ENCODE data around the gene TGFBR3.

TGFBR3 gene

GRCh38 chr1:91707890-91708218, 178.1 kb downstream of the TGFBR3 start:
- DNase-seq = no peak
- H3K4me1 Mint-ChIP-seq = peaks cover 26% of the 10 kb centered on the region
- no peak overlapping the region for H3K4me3 Mint-ChIP-seq
- H3K36me3 Mint-ChIP-seq (ENCODE audit: low read depth) = peaks cover 11% of the 10 kb centered on the region
- no peaks in the 10 kb centered on the region for H3K9me3 Mint-ChIP-seq
- TF ChIP-seq CTCF (IDR thresholded peaks at IDR 0.05) = no peak
- H3K27me3 Mint-ChIP-seq (ENCODE audit: low read depth, poor library complexity) = no peaks in the 10 kb centered on the region
- H3K27ac Mint-ChIP-seq = no peak overlapping the region

GRCh38 chr1:91707114-91707889, 178.6 kb downstream of the TGFBR3 start:
- no peak overlapping the region for H3K27ac Mint-ChIP-seq
- DNase-seq = no peak

GRCh38 chr1:91706140-91706957, 179.6 kb downstream of the TGFBR3 start:
- no peak overlapping the region for H3K4me3 Mint-ChIP-seq
- peaks cover 12% of the 10 kb centered on the region for H3K4me1 Mint-ChIP-seq

More at GRCh38 chr1:91707114-91707889, 178.6 kb downstream of the TGFBR3 start:
- Mint-ChIP-seq H3K4me3 (no peak overlapping the region), H3K4me1 (peaks cover 20% of the 10 kb centered on the region), H3K36me3 (ENCODE audit: low read depth) (peaks cover 11% of the 10 kb centered on the region), H3K9me3 (no peaks in the 10 kb centered on the region), H3K27me3 (ENCODE audit: low read depth, poor library complexity) (no peaks in the 10 kb centered on the region)
- no peak for TF ChIP-seq CTCF (IDR thresholded peaks at IDR 0.05)

GRCh38 chr1:91704746-91705145, 181.2 kb downstream of the TGFBR3 start:
- no peak overlapping the region for H3K4me3 Mint-ChIP-seq
- no peak for TF ChIP-seq CTCF (IDR thresholded peaks at IDR 0.05)
- no peaks in the 10 kb centered on the region for H3K9me3 Mint-ChIP-seq

More at GRCh38 chr1:91706140-91706957, 179.6 kb downstream of the TGFBR3 start:
- no peak for DNase-seq
- TF ChIP-seq CTCF (IDR thresholded peaks at IDR 0.05) = no peak
- H3K9me3 Mint-ChIP-seq = no peaks in the 10 kb centered on the region
- peaks cover 4% of the 10 kb centered on the region for H3K36me3 Mint-ChIP-seq (ENCODE audit: low read depth)
- H3K27me3 Mint-ChIP-seq (ENCODE audit: low read depth, poor library complexity) = no peaks in the 10 kb centered on the region
- no peak overlapping the region for H3K27ac Mint-ChIP-seq

GRCh38 chr1:91703095-91703494, 182.9 kb downstream of the TGFBR3 start:
- H3K36me3 Mint-ChIP-seq (ENCODE audit: low read depth) = peaks cover 4% of the 10 kb centered on the region
- H3K4me1 Mint-ChIP-seq = peaks cover 6% of the 10 kb centered on the region
- no peak overlapping the region for H3K27ac Mint-ChIP-seq
- H3K4me3 Mint-ChIP-seq = no peak overlapping the region
- no peaks in the 10 kb centered on the region for H3K9me3 Mint-ChIP-seq
- no peak for TF ChIP-seq CTCF (IDR thresholded peaks at IDR 0.05)
- DNase-seq = no peak
- no peaks in the 10 kb centered on the region for H3K27me3 Mint-ChIP-seq (ENCODE audit: low read depth, poor library complexity)

More at GRCh38 chr1:91704746-91705145, 181.2 kb downstream of the TGFBR3 start:
- peaks cover 4% of the 10 kb centered on the region for H3K36me3 Mint-ChIP-seq (ENCODE audit: low read depth)
- peaks cover 6% of the 10 kb centered on the region for H3K4me1 Mint-ChIP-seq
- no peaks in the 10 kb centered on the region for H3K27me3 Mint-ChIP-seq (ENCODE audit: low read depth, poor library complexity)
- no peak overlapping the region for H3K27ac Mint-ChIP-seq
- no peak for DNase-seq
